Measurements from ENCODE around the gene HRG.
A peak's percentile ranks its signal among the peaks of the same experiment; 100 is the strongest.

Gene HRG

GRCh38 chr3:186665625-186666188 is at the start of gene HRG:
TSS of gene HRG (plus strand) at chr3:186666014. CDS start at chr3:186666032, 18 bp downstream.
- intact Hi-C loops (cut with DNase I; ENCODE audit: low total_unique reads) = no loop called here
- DNase-seq = no peak
- Histone ChIP-seq H3K27ac (no peak within 1 kb of the TSS), H3K27me3 (peaks cover 0 to 6% of the 10 kb centered on the region in 2 donors), H3K4me3 (no peak within 1 kb of the TSS), H3K4me1 (no peaks in the 10 kb centered on the region), H3K36me3 (no peaks in the 10 kb centered on the region), H3K9me3 (no peaks in the 10 kb centered on the region)
- TF ChIP-seq CTCF (IDR thresholded peaks at IDR 0.05) = no peak

GRCh38 chr3:186616299-186616617 is 49.6 kb upstream of the HRG start:
- intact Hi-C loops (cut with DNase I; ENCODE audit: low total_unique reads) = no loop called here
- peaks cover 0 to 11% (median 10%) of the 10 kb centered on the region in 4 donors for H3K4me1 ChIP-seq
- no peak for TF ChIP-seq CTCF (IDR thresholded peaks at IDR 0.05)
- no peaks in the 10 kb centered on the region for H3K9me3 ChIP-seq
- no peak overlapping the region for H3K4me3 ChIP-seq
- H3K36me3 ChIP-seq = no peaks in the 10 kb centered on the region
- H3K27ac ChIP-seq = no peak overlapping the region
- DNase-seq = no peak
- H3K27me3 ChIP-seq = peaks cover 0 to 26% of the 10 kb centered on the region in 2 donors

- peak; percentile 77 to 84 for TF ChIP-seq CTCF (IDR thresholded peaks at IDR 0.05)
- Histone ChIP-seq H3K27ac (no peak overlapping the region), H3K36me3 (no peaks in the 10 kb centered on the region), H3K4me3 (peak overlapping the region in 1 of 2 donors; percentile 29), H3K4me1 (peaks cover 0 to 11% (median 10%) of the 10 kb centered on the region in 4 donors), H3K27me3 (peaks cover 0 to 23% of the 10 kb centered on the region in 2 donors), H3K9me3 (no peaks in the 10 kb centered on the region)
- peak; percentile 78 to 89 for DNase-seq
- intact Hi-C loops (cut with DNase I; ENCODE audit: low total_unique reads) = no loop called here
Measured at GRCh38 chr3:186617036-186617946, 48.5 kb upstream of the HRG start.

- H3K27ac ChIP-seq = no peak overlapping the region
- intact Hi-C loops (cut with DNase I; ENCODE audit: low total_unique reads) = no loop called here
- H3K4me1 ChIP-seq = peaks cover 0 to 11% (median 10%) of the 10 kb centered on the region in 4 donors
- no peaks in the 10 kb centered on the region for H3K9me3 ChIP-seq
- peaks cover 0 to 15% of the 10 kb centered on the region in 2 donors for H3K27me3 ChIP-seq
- H3K36me3 ChIP-seq = no peaks in the 10 kb centered on the region
- no peak for DNase-seq
- no peak for TF ChIP-seq CTCF (IDR thresholded peaks at IDR 0.05)
- no peak overlapping the region for H3K4me3 ChIP-seq
Measured at GRCh38 chr3:186618318-186618938, 47.4 kb upstream of the HRG start.

GRCh38 chr3:186619787-186620212 is 46.0 kb upstream of the HRG start:
- no peaks in the 10 kb centered on the region for H3K36me3 ChIP-seq
- H3K27me3 ChIP-seq = peaks cover 0 to 8% of the 10 kb centered on the region in 2 donors
- no peak for DNase-seq
- TF ChIP-seq CTCF (IDR thresholded peaks at IDR 0.05) = no peak
- no peak overlapping the region for H3K4me3 ChIP-seq
- H3K9me3 ChIP-seq = no peaks in the 10 kb centered on the region
- no peak overlapping the region for H3K27ac ChIP-seq
- peaks cover 0 to 11% (median 10%) of the 10 kb centered on the region in 4 donors for H3K4me1 ChIP-seq
- intact Hi-C loops (cut with DNase I; ENCODE audit: low total_unique reads) = no loop called here

All from tibial artery (tissue), 4 donors.